Keratinocyte (primary cell): ENCODE data around the gene ERBB4. TPM values are rescaled to one million over a fixed set of nuclear protein-coding genes. Genes with fewer than 3 reads are reported as not detected.

Source experiments
- DNase-seq: peaks from one replicate; pipeline ENCODE4 v3.0.0-alpha.2; 2011; ENCODE audit warnings: low read depth, missing footprints, low spot score
- FAIRE-seq: peaks from 2 replicates; lab custom pipeline; 2011; peaks lifted over from hg19 to GRCh38; lab: Jason Lieb, UNC
- H2AFZ ChIP-seq: 2 replicates; pipeline ENCODE4 v1.6.0; 2012; ENCODE audit warnings: low read length, control low read depth, inconsistent platforms; ENCODE audit not compliant: control insufficient read depth
- H3K27ac ChIP-seq: 2 replicates; pipeline ENCODE4 v1.5.1; 2011; ENCODE audit warnings: low read length; ENCODE audit not compliant: control insufficient read depth, insufficient read depth
- H3K27me3 ChIP-seq: 3 replicates; pipeline ENCODE4 v1.6.0; 2011; ENCODE audit warnings: low read length; ENCODE audit not compliant: control insufficient read depth, insufficient read depth; ENCODE audit errors: extremely low read depth
- H3K36me3 ChIP-seq, 2 experiments: 2 replicates in 1 of 2; 3 replicates in 1 of 2; pipeline ENCODE4 v1.5.1; 2011; ENCODE audit warnings: low read length in 2 of 2, mild to moderate bottlenecking in 1 of 2; ENCODE audit not compliant: control insufficient read depth in 2 of 2, insufficient read depth in 2 of 2; ENCODE audit errors: extremely low read depth in 1 of 2
- H3K4me1 ChIP-seq: 3 replicates; pipeline ENCODE4 v1.5.1; 2011; ENCODE audit warnings: low read length; ENCODE audit not compliant: control insufficient read depth, insufficient read depth; ENCODE audit errors: extremely low read depth
- H3K4me2 ChIP-seq: 3 replicates; pipeline ENCODE4 v1.6.0; 2011; ENCODE audit warnings: low read depth, low read length; ENCODE audit not compliant: control insufficient read depth, insufficient read depth; ENCODE audit errors: extremely low read depth
- H3K4me3 ChIP-seq, 3 experiments: fragments of 200-600 bp in 1 of 3; sonication (generic) in 1 of 3; 2 replicates in 2 of 3; 3 replicates in 1 of 3; pipeline ENCODE4 v1.5.1; 2011 to 2016; ENCODE audit warnings: low read length in 3 of 3, mild to moderate bottlenecking in 3 of 3, control low read depth in 2 of 3, inconsistent platforms in 1 of 3, low read depth in 1 of 3, mixed read lengths in 1 of 3, mixed run types in 1 of 3, moderate library complexity in 1 of 3; ENCODE audit not compliant: control insufficient read depth in 2 of 3, insufficient read depth in 2 of 3; ENCODE audit errors: extremely low read depth in 1 of 3
- H3K79me2 ChIP-seq: 2 replicates; pipeline ENCODE4 v1.6.0; 2012; ENCODE audit warnings: low read length; ENCODE audit not compliant: control insufficient read depth, insufficient read depth
- H3K9ac ChIP-seq: 3 replicates; pipeline ENCODE4 v1.6.0; 2011; ENCODE audit warnings: low read length; ENCODE audit not compliant: control insufficient read depth, insufficient read depth; ENCODE audit errors: extremely low read depth
- H3K9me1 ChIP-seq: 3 replicates; pipeline ENCODE4 v1.6.0; 2011; ENCODE audit warnings: low read length; ENCODE audit not compliant: control insufficient read depth, insufficient read depth; ENCODE audit errors: extremely low read depth
- H3K9me3 ChIP-seq: 2 replicates; pipeline ENCODE4 v1.5.1; 2012; ENCODE audit warnings: low read depth, low read length; ENCODE audit not compliant: control insufficient read depth
- H4K20me1 ChIP-seq: 3 replicates; pipeline ENCODE4 v1.6.0; 2011; ENCODE audit warnings: low read length; ENCODE audit not compliant: control insufficient read depth, insufficient read depth; ENCODE audit errors: extremely low read depth
- EZH2 ChIP-seq: IDR thresholded peaks from one replicate; pipeline ENCODE4 v1.6.1; 2012; ENCODE audit warnings: inconsistent platforms, mild to moderate bottlenecking, low read length, moderate library complexity
- dilution Hi-C: fragments of 300-500 bp; cut with MboI; formaldehyde crosslinking; loops from one replicate; pipeline ENCODE4 v1.7.0; 2020; ENCODE audit warnings: low sequenced_read_pairs; ENCODE audit not compliant: extremely low pct_ligation_motif_present
- polyA plus RNA-seq, 5 experiments: library from polyadenylated mRNA; depleted of rRNA in 3 of 5; stranded (reverse) in 3 of 5; stranded (forward) in 1 of 5; unstranded in 1 of 5; fragments of >200 nt; gene quantifications; 1 replicate in 1 of 5; 2 replicates in 3 of 5; 3 replicates in 1 of 5; pipeline versions ENCODE4 v1.2.1 to v1.2.3, GENCODE V29; 2011 to 2012; ENCODE audit warnings: missing spikeins in 2 of 5, low read depth in 1 of 5, low replicate concordance in 1 of 5
- TF ChIP-seq, protein P1 (sequence below), 3 experiments: IDR thresholded peaks in 1 of 3; conservative IDR thresholded peaks in 1 of 3; optimal IDR thresholded peaks in 1 of 3; 2 replicates in 2 of 3; 3 replicates in 1 of 3; pipeline versions ENCODE3 to v1.5.1; 2011; ENCODE audit warnings: low read length in 3 of 3, mild to moderate bottlenecking in 3 of 3, moderate library complexity in 2 of 3, control low read depth in 1 of 3, inconsistent platforms in 1 of 3; ENCODE audit not compliant: insufficient read depth in 2 of 3; ENCODE audit errors: extremely low read depth in 1 of 3

The ERBB4 gene
- polyA plus RNA-seq, 1 donor (not counting 4 experiments of a cell fraction or from before 2014, with no cell fraction given), result 0.01 TPM

GRCh38 chr2:212451786-212452231 lies 86.8 kb downstream of the ERBB4 start:
- H2AFZ ChIP-seq, result no peak overlapping the region
- H3K4me2 ChIP-seq, result peak overlapping the region; percentile 50
- H4K20me1 ChIP-seq, result no peaks in the 10 kb centered on the region
- DNase-seq (peak; percentile 25), FAIRE-seq (peak; percentile 73)
- dilution Hi-C loops, result no loop called here
- H3K4me3 ChIP-seq, result no peak overlapping the region
- no peaks in the 10 kb centered on the region for H3K79me2 ChIP-seq
- no peaks in the 10 kb centered on the region for H3K9me3 ChIP-seq
- H3K36me3 ChIP-seq, result no peaks in the 10 kb centered on the region
- TF ChIP-seq EZH2, result no peak
- TF ChIP-seq, protein P1, sequence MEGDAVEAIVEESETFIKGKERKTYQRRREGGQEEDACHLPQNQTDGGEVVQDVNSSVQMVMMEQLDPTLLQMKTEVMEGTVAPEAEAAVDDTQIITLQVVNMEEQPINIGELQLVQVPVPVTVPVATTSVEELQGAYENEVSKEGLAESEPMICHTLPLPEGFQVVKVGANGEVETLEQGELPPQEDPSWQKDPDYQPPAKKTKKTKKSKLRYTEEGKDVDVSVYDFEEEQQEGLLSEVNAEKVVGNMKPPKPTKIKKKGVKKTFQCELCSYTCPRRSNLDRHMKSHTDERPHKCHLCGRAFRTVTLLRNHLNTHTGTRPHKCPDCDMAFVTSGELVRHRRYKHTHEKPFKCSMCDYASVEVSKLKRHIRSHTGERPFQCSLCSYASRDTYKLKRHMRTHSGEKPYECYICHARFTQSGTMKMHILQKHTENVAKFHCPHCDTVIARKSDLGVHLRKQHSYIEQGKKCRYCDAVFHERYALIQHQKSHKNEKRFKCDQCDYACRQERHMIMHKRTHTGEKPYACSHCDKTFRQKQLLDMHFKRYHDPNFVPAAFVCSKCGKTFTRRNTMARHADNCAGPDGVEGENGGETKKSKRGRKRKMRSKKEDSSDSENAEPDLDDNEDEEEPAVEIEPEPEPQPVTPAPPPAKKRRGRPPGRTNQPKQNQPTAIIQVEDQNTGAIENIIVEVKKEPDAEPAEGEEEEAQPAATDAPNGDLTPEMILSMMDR (optimal IDR thresholded peaks at IDR 0.05 in 1 of 3, IDR thresholded peaks at IDR 0.05 in 1 of 3, conservative IDR thresholded peaks at IDR 0.05 in 1 of 3; ENCODE audit: extremely low read depth in 1 of 3, insufficient read depth in 2 of 3, low read length in 3 of 3), result no peak
- no peaks in the 10 kb centered on the region for H3K9me1 ChIP-seq
- peaks cover 8% of the 10 kb centered on the region for H3K4me1 ChIP-seq
- H3K27ac ChIP-seq, result no peak overlapping the region
- H3K9ac ChIP-seq, result no peak overlapping the region
- H3K27me3 ChIP-seq, result no peaks in the 10 kb centered on the region

DNA sequence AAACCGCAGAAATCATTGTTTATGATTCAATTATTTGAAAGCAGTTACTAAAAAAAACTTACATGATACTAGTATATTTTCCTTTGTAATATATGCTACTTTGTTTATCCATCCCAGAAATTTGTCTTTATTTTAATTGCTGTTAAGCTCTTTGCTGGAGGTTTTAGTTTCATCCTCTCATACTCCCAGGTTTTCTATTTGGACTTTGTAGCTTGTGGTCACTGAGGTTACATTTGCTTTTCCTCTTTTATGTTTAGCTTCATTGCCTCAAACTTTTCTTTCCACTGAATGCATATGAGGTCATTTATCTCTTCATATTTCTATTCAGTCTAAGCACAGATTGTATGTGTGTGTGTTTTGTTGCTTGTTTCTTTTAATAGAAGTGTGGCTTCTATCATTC lies 89.9 kb downstream of the ERBB4 start:
- Histone ChIP-seq H3K27me3 (no peaks in the 10 kb centered on the region), H3K27ac (no peak overlapping the region), H3K4me2 (no peak overlapping the region), H3K36me3 (no peaks in the 10 kb centered on the region), H3K9me1 (no peaks in the 10 kb centered on the region), H4K20me1 (no peaks in the 10 kb centered on the region), H3K9ac (no peak overlapping the region), H3K9me3 (no peaks in the 10 kb centered on the region), H3K4me1 (peaks cover 8% of the 10 kb centered on the region), H3K79me2 (no peaks in the 10 kb centered on the region), H3K4me3 (no peak overlapping the region), H2AFZ (peak overlapping the region; percentile 23)
- DNase-seq (no peak), FAIRE-seq (no peak)
- TF ChIP-seq EZH2, result no peak
- TF ChIP-seq, protein P1 (optimal IDR thresholded peaks at IDR 0.05 in 1 of 3, IDR thresholded peaks at IDR 0.05 in 1 of 3, conservative IDR thresholded peaks at IDR 0.05 in 1 of 3; ENCODE audit: extremely low read depth in 1 of 3, insufficient read depth in 2 of 3, low read length in 3 of 3), result no peak
- dilution Hi-C loops, result no loop called here
